ENCODE results near the gene COIL.
A peak's percentile ranks its signal among the peaks of the same experiment; 100 is the strongest.
"Not testable (repeated sequence)": the region's sequence is repeated elsewhere in the genome, so short reads cannot be mapped to it uniquely, and the experiment has no call there.

The COIL gene

DNA sequence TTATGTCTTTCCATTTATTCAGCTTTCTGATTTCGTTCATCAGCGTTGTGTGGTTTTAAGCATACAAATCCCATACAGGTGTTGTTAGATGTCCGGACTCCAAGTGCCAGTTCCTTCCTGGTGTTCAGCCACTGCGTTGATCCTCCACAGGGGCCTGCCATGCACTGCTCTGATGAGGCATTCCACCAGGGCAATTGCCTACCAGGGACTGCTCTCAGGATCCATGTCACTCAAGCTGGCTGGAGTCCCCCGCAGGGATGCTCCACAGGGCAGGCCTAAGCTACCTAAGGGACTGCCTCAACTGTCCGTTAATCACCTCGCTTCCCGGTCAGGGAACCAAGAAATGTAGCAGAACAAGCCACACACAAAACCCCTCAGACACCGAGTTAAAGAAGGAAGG, 4.4 kb upstream of the COIL start:
- not testable (repeated sequence) for H3K27ac ChIP-seq (ENCODE audit: low read length); DNase-seq (ENCODE audit: low read depth, low spot score); H3K4me1 ChIP-seq (ENCODE audit: control insufficient read depth, insufficient read depth, low read length); H3K27me3 ChIP-seq (ENCODE audit: control insufficient read depth, insufficient read depth, low read length); H3K4me3 ChIP-seq (ENCODE audit: low read length); H3K36me3 ChIP-seq (ENCODE audit: control insufficient read depth, insufficient read depth, low read length); H3K9me3 ChIP-seq (ENCODE audit: control insufficient read depth, insufficient read depth, low read length)
- WGBS (ENCODE audit: insufficient coverage, insufficient read length) = no CpG with 5 or more reads among the region's 9 CpGs

GRCh38 chr17:56956992-56957391, 3.9 kb downstream of the COIL start:
- no peak for DNase-seq (ENCODE audit: low read depth, low spot score)
- no peaks in the 10 kb centered on the region for H3K36me3 ChIP-seq (ENCODE audit: control insufficient read depth, insufficient read depth, low read length)
- no CpG with 5 or more reads among the region's 5 CpGs for WGBS (ENCODE audit: insufficient coverage, insufficient read length)
- H3K4me3 ChIP-seq (ENCODE audit: low read length) = no peak overlapping the region
- H3K27ac ChIP-seq (ENCODE audit: low read length) = no peak overlapping the region
- H3K9me3 ChIP-seq (ENCODE audit: control insufficient read depth, insufficient read depth, low read length) = no peaks in the 10 kb centered on the region
- H3K4me1 ChIP-seq (ENCODE audit: control insufficient read depth, insufficient read depth, low read length) = no peaks in the 10 kb centered on the region
- H3K27me3 ChIP-seq (ENCODE audit: control insufficient read depth, insufficient read depth, low read length) = no peaks in the 10 kb centered on the region

- no peaks in the 10 kb centered on the region for H3K4me1 ChIP-seq (ENCODE audit: control insufficient read depth, insufficient read depth, low read length)
- DNase-seq (ENCODE audit: low read depth, low spot score) = no peak
- H3K27ac ChIP-seq (ENCODE audit: low read length) = no peak overlapping the region
- H3K4me3 ChIP-seq (ENCODE audit: low read length) = no peak overlapping the region
- H3K36me3 ChIP-seq (ENCODE audit: control insufficient read depth, insufficient read depth, low read length) = peaks cover 4% of the 10 kb centered on the region; the same call in 1 of the 2 replicates
- WGBS (ENCODE audit: insufficient coverage, insufficient read length) = no CpG with 5 or more reads among the region's 3 CpGs
- no peaks in the 10 kb centered on the region for H3K9me3 ChIP-seq (ENCODE audit: control insufficient read depth, insufficient read depth, low read length)
- H3K27me3 ChIP-seq (ENCODE audit: control insufficient read depth, insufficient read depth, low read length) = no peaks in the 10 kb centered on the region
These were observed 11.3 kb downstream of the COIL start for GRCh38 chr17:56949595-56949994.

- Histone ChIP-seq H3K27me3 (ENCODE audit: control insufficient read depth, insufficient read depth, low read length) (no peaks in the 10 kb centered on the region), H3K27ac (ENCODE audit: low read length) (no peak overlapping the region), H3K4me3 (ENCODE audit: low read length) (no peak overlapping the region), H3K4me1 (ENCODE audit: control insufficient read depth, insufficient read depth, low read length) (no peaks in the 10 kb centered on the region), H3K36me3 (ENCODE audit: control insufficient read depth, insufficient read depth, low read length) (peaks cover 6% of the 10 kb centered on the region; the same call in 1 of the 2 replicates), H3K9me3 (ENCODE audit: control insufficient read depth, insufficient read depth, low read length) (no peaks in the 10 kb centered on the region)
- no peak for DNase-seq (ENCODE audit: low read depth, low spot score)
- WGBS (ENCODE audit: insufficient coverage, insufficient read length) = no CpG with 5 or more reads among the region's 1 CpG
These were observed 12.4 kb downstream of the COIL start for GRCh38 chr17:56948491-56948890.

GRCh38 chr17:56947741-56948140, 13.1 kb downstream of the COIL start:
- DNase-seq (ENCODE audit: low read depth, low spot score) = no peak
- Histone ChIP-seq H3K36me3 (ENCODE audit: control insufficient read depth, insufficient read depth, low read length) (peaks cover 9% of the 10 kb centered on the region; the same call in 1 of the 2 replicates), H3K4me3 (ENCODE audit: low read length) (no peak overlapping the region), H3K27me3 (ENCODE audit: control insufficient read depth, insufficient read depth, low read length) (no peaks in the 10 kb centered on the region), H3K9me3 (ENCODE audit: control insufficient read depth, insufficient read depth, low read length) (no peaks in the 10 kb centered on the region), H3K27ac (ENCODE audit: low read length) (no peak overlapping the region), H3K4me1 (ENCODE audit: control insufficient read depth, insufficient read depth, low read length) (no peaks in the 10 kb centered on the region)
- WGBS (ENCODE audit: insufficient coverage, insufficient read length) = no CpG with 5 or more reads among the region's 1 CpG

- Histone ChIP-seq H3K9me3 (ENCODE audit: control insufficient read depth, insufficient read depth, low read length) (no peaks in the 10 kb centered on the region), H3K27ac (ENCODE audit: low read length) (no peak overlapping the region), H3K4me3 (ENCODE audit: low read length) (no peak overlapping the region), H3K36me3 (ENCODE audit: control insufficient read depth, insufficient read depth, low read length) (peaks cover 9% of the 10 kb centered on the region; the same call in 1 of the 2 replicates), H3K27me3 (ENCODE audit: control insufficient read depth, insufficient read depth, low read length) (no peaks in the 10 kb centered on the region), H3K4me1 (ENCODE audit: control insufficient read depth, insufficient read depth, low read length) (no peaks in the 10 kb centered on the region)
- WGBS (ENCODE audit: insufficient coverage, insufficient read length) = no CpG with 5 or more reads among the region's 3 CpGs
- no peak for DNase-seq (ENCODE audit: low read depth, low spot score)
These were observed 14.8 kb downstream of the COIL start for GRCh38 chr17:56945938-56946505.

DNA sequence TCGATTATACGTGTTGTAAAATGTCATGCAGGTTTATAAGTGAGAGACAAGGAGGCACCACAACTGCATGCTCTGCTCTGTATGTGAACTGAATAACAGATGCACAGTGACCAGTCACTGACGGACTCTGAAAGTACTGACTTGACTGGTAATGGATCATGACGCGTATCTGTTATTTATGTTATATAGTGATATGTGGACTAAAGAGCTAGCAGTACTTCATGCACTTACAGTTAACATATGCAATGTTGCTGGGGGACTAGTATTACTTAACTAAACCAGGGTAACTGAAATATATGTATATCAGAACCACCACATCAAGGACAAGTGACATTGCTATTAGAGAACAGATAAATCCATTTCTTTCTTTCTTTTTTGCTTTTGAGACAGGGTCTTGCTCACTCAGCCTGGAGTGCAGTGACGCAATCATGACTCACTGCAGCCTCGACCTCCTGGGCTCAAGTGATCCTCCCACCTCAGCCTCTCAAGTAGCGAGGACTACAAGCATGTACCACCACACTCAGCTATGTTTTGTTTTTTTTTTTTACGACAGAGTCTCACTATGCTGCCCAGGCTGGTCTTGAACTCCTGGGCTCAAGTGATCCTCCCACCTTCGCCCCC, 17.2 kb downstream of the COIL start:
- Histone ChIP-seq H3K9me3 (ENCODE audit: control insufficient read depth, insufficient read depth, low read length) (no peaks in the 10 kb centered on the region), H3K4me1 (ENCODE audit: control insufficient read depth, insufficient read depth, low read length) (no peaks in the 10 kb centered on the region), H3K4me3 (ENCODE audit: low read length) (no peak overlapping the region), H3K36me3 (ENCODE audit: control insufficient read depth, insufficient read depth, low read length) (peaks cover 5% of the 10 kb centered on the region; the same call in 1 of the 2 replicates), H3K27ac (ENCODE audit: low read length) (no peak overlapping the region), H3K27me3 (ENCODE audit: control insufficient read depth, insufficient read depth, low read length) (no peaks in the 10 kb centered on the region)
- WGBS (ENCODE audit: insufficient coverage, insufficient read length) = no CpG with 5 or more reads among the region's 10 CpGs
- DNase-seq (ENCODE audit: low read depth, low spot score) = no peak

- no peak overlapping the region for H3K27ac ChIP-seq (ENCODE audit: low read length)
- H3K9me3 ChIP-seq (ENCODE audit: control insufficient read depth, insufficient read depth, low read length) = no peaks in the 10 kb centered on the region
- no peak overlapping the region for H3K4me3 ChIP-seq (ENCODE audit: low read length)
- no peaks in the 10 kb centered on the region for H3K4me1 ChIP-seq (ENCODE audit: control insufficient read depth, insufficient read depth, low read length)
- H3K36me3 ChIP-seq (ENCODE audit: control insufficient read depth, insufficient read depth, low read length) = peaks cover 5% of the 10 kb centered on the region; the same call in 1 of the 2 replicates
- no CpG with 5 or more reads among the region's 11 CpGs for WGBS (ENCODE audit: insufficient coverage, insufficient read length)
- H3K27me3 ChIP-seq (ENCODE audit: control insufficient read depth, insufficient read depth, low read length) = no peaks in the 10 kb centered on the region
- peak; percentile 45 for DNase-seq (ENCODE audit: low read depth, low spot score)
These were observed 20.9 kb downstream of the COIL start for GRCh38 chr17:56939869-56940484.

GRCh38 chr17:56938206-56938605, 22.6 kb downstream of the COIL start:
- H3K27me3 ChIP-seq (ENCODE audit: control insufficient read depth, insufficient read depth, low read length); H3K4me3 ChIP-seq (ENCODE audit: low read length); DNase-seq (ENCODE audit: low read depth, low spot score); H3K27ac ChIP-seq (ENCODE audit: low read length); H3K9me3 ChIP-seq (ENCODE audit: control insufficient read depth, insufficient read depth, low read length); H3K4me1 ChIP-seq (ENCODE audit: control insufficient read depth, insufficient read depth, low read length); H3K36me3 ChIP-seq (ENCODE audit: control insufficient read depth, insufficient read depth, low read length): not testable (repeated sequence)
- no CpG with 5 or more reads among the region's 5 CpGs for WGBS (ENCODE audit: insufficient coverage, insufficient read length)

GRCh38 chr17:56937687-56938086, 23.2 kb downstream of the COIL start:
- no peak overlapping the region for H3K27ac ChIP-seq (ENCODE audit: low read length)
- no peak for DNase-seq (ENCODE audit: low read depth, low spot score)
- WGBS (ENCODE audit: insufficient coverage, insufficient read length) = no CpG with 5 or more reads among the region's 2 CpGs
- no peaks in the 10 kb centered on the region for H3K9me3 ChIP-seq (ENCODE audit: control insufficient read depth, insufficient read depth, low read length)
- H3K4me3 ChIP-seq (ENCODE audit: low read length) = no peak overlapping the region
- no peaks in the 10 kb centered on the region for H3K4me1 ChIP-seq (ENCODE audit: control insufficient read depth, insufficient read depth, low read length)
- no peaks in the 10 kb centered on the region for H3K27me3 ChIP-seq (ENCODE audit: control insufficient read depth, insufficient read depth, low read length)
- peaks cover 2% of the 10 kb centered on the region; the same call in 1 of the 2 replicates for H3K36me3 ChIP-seq (ENCODE audit: control insufficient read depth, insufficient read depth, low read length)

All from iPS DF 6.9 (cell line).